ENCODE measurements around the gene RNMT.

RNMT gene

GRCh38 chr18:13810950-13811485 lies 84.5 kb downstream of the RNMT start:
- DNase-seq: no peak
- TF ChIP-seq EZH2phosphoT487 (IDR thresholded peaks at IDR 0.05; ENCODE audit: low read length) (no peak), EZH2 (optimal IDR thresholded peaks at IDR 0.05; ENCODE audit: low read depth, low read length) (no peak)
- TF ChIP-seq, protein P1, sequence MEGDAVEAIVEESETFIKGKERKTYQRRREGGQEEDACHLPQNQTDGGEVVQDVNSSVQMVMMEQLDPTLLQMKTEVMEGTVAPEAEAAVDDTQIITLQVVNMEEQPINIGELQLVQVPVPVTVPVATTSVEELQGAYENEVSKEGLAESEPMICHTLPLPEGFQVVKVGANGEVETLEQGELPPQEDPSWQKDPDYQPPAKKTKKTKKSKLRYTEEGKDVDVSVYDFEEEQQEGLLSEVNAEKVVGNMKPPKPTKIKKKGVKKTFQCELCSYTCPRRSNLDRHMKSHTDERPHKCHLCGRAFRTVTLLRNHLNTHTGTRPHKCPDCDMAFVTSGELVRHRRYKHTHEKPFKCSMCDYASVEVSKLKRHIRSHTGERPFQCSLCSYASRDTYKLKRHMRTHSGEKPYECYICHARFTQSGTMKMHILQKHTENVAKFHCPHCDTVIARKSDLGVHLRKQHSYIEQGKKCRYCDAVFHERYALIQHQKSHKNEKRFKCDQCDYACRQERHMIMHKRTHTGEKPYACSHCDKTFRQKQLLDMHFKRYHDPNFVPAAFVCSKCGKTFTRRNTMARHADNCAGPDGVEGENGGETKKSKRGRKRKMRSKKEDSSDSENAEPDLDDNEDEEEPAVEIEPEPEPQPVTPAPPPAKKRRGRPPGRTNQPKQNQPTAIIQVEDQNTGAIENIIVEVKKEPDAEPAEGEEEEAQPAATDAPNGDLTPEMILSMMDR (IDR thresholded peaks at IDR 0.05; ENCODE audit: low read length): no peak
- Histone ChIP-seq H3K4me1 (ENCODE audit: low read length) (no peaks in the 10 kb centered on the region), H3K4me2 (ENCODE audit: low read depth, low read length) (no peak overlapping the region), H3K9ac (ENCODE audit: low read length) (no peak overlapping the region), H3F3A (ENCODE audit: insufficient read depth, low read length) (no peaks in the 10 kb centered on the region), H3K4me3 (ENCODE audit: low read length) (no peak overlapping the region), H3K27me3 (replicated peaks; ENCODE audit: insufficient read depth, low read length) (no peaks in the 10 kb centered on the region), H3K27ac (ENCODE audit: low read length) (no peak overlapping the region), H2AFZ (ENCODE audit: low read length) (no peak overlapping the region), H4K20me1 (ENCODE audit: insufficient read depth, low read length) (no peaks in the 10 kb centered on the region), H3K9me3 (replicated peaks; ENCODE audit: insufficient read depth, low read length) (no peaks in the 10 kb centered on the region), H3K36me3 (replicated peaks; ENCODE audit: insufficient read depth, low read length) (no peaks in the 10 kb centered on the region), H3K79me2 (ENCODE audit: low read length) (no peaks in the 10 kb centered on the region), H3K9me2 (replicated peaks; ENCODE audit: insufficient read depth, low read length) (no peaks in the 10 kb centered on the region)

DNA sequence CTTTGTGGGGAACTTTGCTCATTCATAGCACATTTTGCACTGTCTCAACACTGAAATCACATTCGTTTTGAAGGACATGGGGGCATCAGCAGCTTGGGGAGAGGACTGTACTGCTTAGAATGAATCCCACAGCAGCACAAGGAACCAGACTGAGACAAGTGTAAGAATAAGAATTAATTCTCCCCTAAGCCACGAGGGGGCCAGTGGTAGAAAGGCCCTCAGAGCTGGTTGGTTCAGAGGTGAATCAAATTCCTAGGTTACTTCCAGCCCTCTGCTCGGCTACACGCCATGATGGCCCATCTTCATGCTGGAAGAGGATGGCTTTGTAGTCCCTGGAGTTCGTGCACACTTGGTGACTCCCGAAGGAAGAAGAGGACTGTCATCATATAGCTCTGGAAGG lies 85.5 kb downstream of the RNMT start:
- Histone ChIP-seq H3K4me2 (ENCODE audit: low read depth, low read length) (no peak overlapping the region), H2AFZ (ENCODE audit: low read length) (no peak overlapping the region), H3K27me3 (replicated peaks; ENCODE audit: insufficient read depth, low read length) (no peaks in the 10 kb centered on the region), H3K4me3 (ENCODE audit: low read length) (no peak overlapping the region), H3K9me3 (replicated peaks; ENCODE audit: insufficient read depth, low read length) (no peaks in the 10 kb centered on the region), H3K9me2 (replicated peaks; ENCODE audit: insufficient read depth, low read length) (no peaks in the 10 kb centered on the region), H3K36me3 (replicated peaks; ENCODE audit: insufficient read depth, low read length) (no peaks in the 10 kb centered on the region), H3K27ac (ENCODE audit: low read length) (no peak overlapping the region), H3K9ac (ENCODE audit: low read length) (no peak overlapping the region), H3F3A (ENCODE audit: insufficient read depth, low read length) (no peaks in the 10 kb centered on the region), H4K20me1 (ENCODE audit: insufficient read depth, low read length) (no peaks in the 10 kb centered on the region), H3K79me2 (ENCODE audit: low read length) (no peaks in the 10 kb centered on the region), H3K4me1 (ENCODE audit: low read length) (no peaks in the 10 kb centered on the region)
- no peak for TF ChIP-seq EZH2 (optimal IDR thresholded peaks at IDR 0.05; ENCODE audit: low read depth, low read length)
- TF ChIP-seq, protein P1 (IDR thresholded peaks at IDR 0.05; ENCODE audit: low read length): peak; percentile 37
- DNase-seq: no peak

- Histone ChIP-seq H3K4me3 (ENCODE audit: low read length) (no peak overlapping the region), H3K4me1 (ENCODE audit: low read length) (no peaks in the 10 kb centered on the region), H3K4me2 (ENCODE audit: low read depth, low read length) (no peak overlapping the region), H3K27me3 (replicated peaks; ENCODE audit: insufficient read depth, low read length) (no peaks in the 10 kb centered on the region), H3K9me2 (replicated peaks; ENCODE audit: insufficient read depth, low read length) (no peaks in the 10 kb centered on the region), H3K9me3 (replicated peaks; ENCODE audit: insufficient read depth, low read length) (no peaks in the 10 kb centered on the region), H3F3A (ENCODE audit: insufficient read depth, low read length) (no peaks in the 10 kb centered on the region), H3K27ac (ENCODE audit: low read length) (no peak overlapping the region), H2AFZ (ENCODE audit: low read length) (no peak overlapping the region), H3K9ac (ENCODE audit: low read length) (no peak overlapping the region), H3K79me2 (ENCODE audit: low read length) (no peaks in the 10 kb centered on the region), H3K36me3 (replicated peaks; ENCODE audit: insufficient read depth, low read length) (no peaks in the 10 kb centered on the region), H4K20me1 (ENCODE audit: insufficient read depth, low read length) (no peaks in the 10 kb centered on the region)
- no peak for TF ChIP-seq EZH2 (optimal IDR thresholded peaks at IDR 0.05; ENCODE audit: low read depth, low read length)
- TF ChIP-seq, protein P1 (IDR thresholded peaks at IDR 0.05; ENCODE audit: low read length): peak; percentile 91
- peak; percentile 57 for DNase-seq
Measured at GRCh38 chr18:13813271-13813849, 86.9 kb downstream of the RNMT start.
